SK-N-MC (cell line): ENCODE measurements around the gene SEMA3C.

Experiments used
- DNase-seq: peaks from one replicate; pipeline ENCODE4 v3.0.0-alpha.2; 2011; ENCODE audit warnings: low read depth, low spot score
- H3K27ac ChIP-seq: fragments of 200-600 bp; sonication (generic); 2 replicates; pipeline ENCODE4 v1.5.1; 2016; ENCODE audit warnings: mixed run types
- H3K36me3 ChIP-seq: fragments of 200-600 bp; sonication (generic); 2 replicates; pipeline ENCODE4 v1.6.1; 2017; ENCODE audit warnings: antibody characterized with exemption, low read length, mixed read lengths; ENCODE audit not compliant: insufficient read depth
- H3K4me3 ChIP-seq: fragments of 200-600 bp; sonication (generic); 2 replicates; pipeline ENCODE4 v1.5.1; 2016
- H3K9ac ChIP-seq: fragments of 200-600 bp; sonication (generic); 2 replicates; pipeline ENCODE4 v1.8.0; 2017; ENCODE audit warnings: mixed run types, mixed read lengths; ENCODE audit not compliant: insufficient read length
- H3K9me3 ChIP-seq: fragments of 200-600 bp; sonication (generic); 2 replicates; pipeline ENCODE4 v1.6.1; 2017; ENCODE audit warnings: low read depth, mild to moderate bottlenecking, antibody characterized with exemption, low read length, moderate library complexity, mixed read lengths
- EZH2 ChIP-seq: fragments of 200-600 bp; sonication (generic); IDR thresholded peaks from one replicate; pipeline ENCODE4 v1.6.1; 2017; ENCODE audit warnings: antibody characterized with exemption
- FOXP2 ChIP-seq: optimal IDR thresholded peaks from 2 replicates; pipeline ENCODE3; 2011; ENCODE audit warnings: mild to moderate bottlenecking, moderate library complexity; ENCODE audit not compliant: insufficient read depth; ENCODE audit errors: extremely low read length, control extremely low read depth
- POLR2AphosphoS5 ChIP-seq: IDR thresholded peaks from 2 replicates; pipeline ENCODE4 v1.6.1; 2012; ENCODE audit warnings: mild to moderate bottlenecking, low read depth, low read length, borderline replicate concordance

SEMA3C gene

GRCh38 chr7:80949449-80949848, 30.6 kb upstream of the SEMA3C start:
- Histone ChIP-seq H3K36me3 (no peaks in the 10 kb centered on the region), H3K27ac (no peak overlapping the region), H3K9me3 (no peaks in the 10 kb centered on the region), H3K9ac (no peak overlapping the region), H3K4me3 (no peak overlapping the region)
- DNase-seq, result no peak
- TF ChIP-seq POLR2AphosphoS5, result no peak
- no peak for TF ChIP-seq EZH2

DNA sequence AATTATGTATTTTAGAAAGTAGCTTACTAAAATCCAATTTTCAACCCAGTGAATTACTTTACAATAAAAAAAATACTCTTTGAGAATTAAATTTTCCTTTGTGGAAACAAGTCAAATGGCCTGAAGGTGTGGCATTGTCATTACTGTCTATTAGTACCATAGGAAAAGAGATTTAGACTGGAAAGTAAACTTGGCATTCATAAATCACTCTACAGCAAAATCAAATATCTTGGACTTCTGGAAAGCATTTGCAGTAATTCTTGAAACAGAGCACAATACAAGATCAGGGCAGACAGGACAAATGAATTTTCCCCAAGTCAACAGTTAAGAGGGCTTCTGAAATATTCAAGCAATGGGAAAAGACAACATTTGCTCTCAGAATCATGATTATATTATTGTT, 28.0 kb upstream of the SEMA3C start:
- H3K36me3 ChIP-seq, result no peaks in the 10 kb centered on the region
- no peak overlapping the region for H3K9ac ChIP-seq
- TF ChIP-seq FOXP2 (no peak), EZH2 (no peak), POLR2AphosphoS5 (no peak)
- H3K4me3 ChIP-seq, result no peak overlapping the region
- DNase-seq, result no peak
- no peak overlapping the region for H3K27ac ChIP-seq
- H3K9me3 ChIP-seq, result no peaks in the 10 kb centered on the region

GRCh38 chr7:80945976-80946375, 27.1 kb upstream of the SEMA3C start:
- TF ChIP-seq FOXP2, result no peak
- no peak for TF ChIP-seq EZH2
- Histone ChIP-seq H3K9me3 (no peaks in the 10 kb centered on the region), H3K27ac (no peak overlapping the region), H3K36me3 (no peaks in the 10 kb centered on the region), H3K4me3 (no peak overlapping the region), H3K9ac (no peak overlapping the region)
- DNase-seq, result no peak

GRCh38 chr7:80943342-80943741, 24.5 kb upstream of the SEMA3C start:
- Histone ChIP-seq H3K27ac (no peak overlapping the region), H3K4me3 (no peak overlapping the region), H3K9me3 (no peaks in the 10 kb centered on the region), H3K36me3 (no peaks in the 10 kb centered on the region), H3K9ac (no peak overlapping the region)
- TF ChIP-seq POLR2AphosphoS5, result no peak
- TF ChIP-seq FOXP2, result no peak
- no peak for TF ChIP-seq EZH2
- DNase-seq, result no peak

DNA sequence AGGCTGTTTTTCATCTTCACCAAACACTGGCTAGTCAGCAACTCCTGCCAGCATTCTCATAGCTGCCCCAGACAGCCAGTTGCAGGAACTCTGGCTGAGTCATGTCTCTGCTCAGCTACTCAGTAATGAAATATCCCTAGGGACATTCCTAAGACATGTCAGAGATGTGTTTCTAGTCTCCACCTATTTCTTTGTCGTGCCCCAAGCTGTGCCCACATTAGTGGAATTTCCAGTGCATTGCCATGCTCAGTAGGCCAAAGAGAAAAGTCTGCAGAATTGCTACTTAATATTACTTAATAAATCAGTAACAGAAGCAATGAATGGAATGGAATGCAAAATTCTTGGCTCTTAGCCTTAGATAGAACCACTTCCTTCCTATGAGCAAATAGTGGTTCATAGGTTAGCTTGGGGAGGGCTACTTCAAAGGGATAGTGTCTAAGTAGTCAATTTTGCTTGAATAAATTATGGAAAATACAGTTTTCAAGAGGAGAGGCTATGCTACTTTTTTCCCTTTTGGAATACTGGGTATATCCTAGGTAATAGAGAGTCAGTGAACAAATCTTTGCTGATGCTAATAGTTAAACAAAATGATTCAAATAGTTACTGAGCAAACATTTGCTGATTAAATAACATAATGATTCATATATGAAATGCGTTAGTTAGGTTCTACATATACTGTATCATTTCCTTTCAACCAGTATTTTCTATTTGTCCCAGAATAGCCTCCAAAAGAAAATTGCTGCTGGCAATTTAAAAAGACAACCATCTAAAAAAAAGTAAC, 23.6 kb upstream of the SEMA3C start:
- TF ChIP-seq EZH2, result no peak
- no peak for TF ChIP-seq FOXP2
- TF ChIP-seq POLR2AphosphoS5, result no peak
- DNase-seq, result peak; percentile 89
- no peaks in the 10 kb centered on the region for H3K9me3 ChIP-seq
- H3K4me3 ChIP-seq, result no peak overlapping the region
- peak overlapping the region; percentile 57 for H3K27ac ChIP-seq
- H3K36me3 ChIP-seq, result no peaks in the 10 kb centered on the region
- H3K9ac ChIP-seq, result no peak overlapping the region

DNA sequence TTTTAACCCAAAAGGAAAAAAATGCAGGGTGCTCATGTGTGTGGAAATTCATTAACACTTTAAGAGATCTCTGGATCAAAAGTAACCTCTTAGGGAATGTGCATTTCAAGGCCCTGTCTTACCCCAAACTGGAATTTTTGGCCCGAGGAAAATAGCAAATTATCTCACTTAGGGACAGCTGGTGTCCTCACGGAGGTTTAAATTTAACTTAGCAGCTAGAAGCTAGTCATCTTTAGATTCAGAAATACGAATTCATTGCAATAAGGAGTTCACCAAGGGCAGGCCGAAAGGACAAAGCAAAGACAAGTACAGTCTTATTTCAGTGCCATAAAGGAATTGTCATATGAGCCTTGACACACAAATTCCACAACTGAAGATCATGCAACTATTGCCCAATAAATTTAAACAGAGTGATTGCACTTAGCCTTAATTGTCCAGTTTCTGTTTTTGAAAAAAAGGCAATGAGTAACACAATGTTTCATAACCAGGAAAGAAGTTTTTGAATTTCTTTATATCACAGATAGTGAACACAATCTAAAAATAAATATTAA, 22.4 kb upstream of the SEMA3C start:
- Histone ChIP-seq H3K4me3 (no peak overlapping the region), H3K9ac (no peak overlapping the region), H3K27ac (no peak overlapping the region), H3K36me3 (no peaks in the 10 kb centered on the region), H3K9me3 (no peaks in the 10 kb centered on the region)
- DNase-seq, result no peak
- no peak for TF ChIP-seq POLR2AphosphoS5
- TF ChIP-seq FOXP2, result no peak
- no peak for TF ChIP-seq EZH2

DNA sequence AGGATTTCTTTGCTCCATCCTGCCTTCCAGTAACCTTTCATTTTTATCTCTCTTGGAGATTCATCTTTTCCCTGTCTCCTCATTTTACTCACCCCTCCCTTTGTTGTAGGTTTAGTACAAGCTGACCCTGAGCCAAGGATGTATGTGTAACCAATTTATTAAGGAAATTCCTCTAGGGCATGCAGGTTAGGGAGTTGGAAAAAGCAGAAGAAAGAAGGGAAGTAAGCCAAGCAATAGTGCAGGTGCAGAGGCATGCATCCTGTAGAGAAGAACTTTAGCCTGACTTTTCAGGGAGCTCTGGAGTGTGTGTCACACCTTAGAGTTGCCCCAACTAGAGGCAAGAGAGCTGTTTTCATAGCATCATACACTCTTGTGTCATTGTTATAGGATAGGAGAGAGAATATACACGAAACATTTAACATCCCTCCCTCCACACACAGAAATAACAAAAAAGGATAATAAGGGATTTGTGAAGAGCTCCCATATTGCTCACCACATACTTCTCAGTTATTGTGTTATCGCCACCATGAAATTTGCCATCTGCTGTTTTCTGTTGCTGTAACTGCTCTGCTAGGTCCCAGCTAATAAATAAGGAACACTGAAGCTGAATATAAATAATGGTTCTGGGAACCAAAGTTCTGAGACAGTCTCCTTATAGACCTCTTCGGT, 21.8 kb upstream of the SEMA3C start:
- TF ChIP-seq EZH2, result no peak
- TF ChIP-seq FOXP2, result no peak
- H3K27ac ChIP-seq, result no peak overlapping the region
- no peak for DNase-seq
- H3K4me3 ChIP-seq, result no peak overlapping the region
- H3K9ac ChIP-seq, result no peak overlapping the region
- no peaks in the 10 kb centered on the region for H3K36me3 ChIP-seq
- H3K9me3 ChIP-seq, result no peaks in the 10 kb centered on the region

- TF ChIP-seq POLR2AphosphoS5 (no peak), EZH2 (no peak), FOXP2 (no peak)
- H3K9me3 ChIP-seq, result no peaks in the 10 kb centered on the region
- H3K36me3 ChIP-seq, result no peaks in the 10 kb centered on the region
- no peak overlapping the region for H3K9ac ChIP-seq
- no peak for DNase-seq
- no peak overlapping the region for H3K4me3 ChIP-seq
- H3K27ac ChIP-seq, result no peak overlapping the region
These were observed 18.5 kb upstream of the SEMA3C start for GRCh38 chr7:80937336-80937735.
